Stimulated activated naive CD8-positive, alpha-beta T cell treated with anti-CD3 and anti-CD28 coated beads, Interleukin-15, Interleukin-2, amounts not matched to agents 100 ng/mL and 50 ng/mL, for 24 hours (primary cell): ENCODE data around the gene ZNF185.

Experiments
- H3K27ac Mint-ChIP-seq: one replicate; pipeline ENCODE4 v1.8.0; 2021; ENCODE audit warnings: mild to moderate bottlenecking, mixed read lengths
- H3K27me3 Mint-ChIP-seq: one replicate; pipeline ENCODE4 v1.8.0; 2021; ENCODE audit warnings: mixed read lengths
- H3K36me3 Mint-ChIP-seq: one replicate; pipeline ENCODE4 v1.8.0; 2021; ENCODE audit warnings: low read depth, mixed read lengths
- H3K4me1 Mint-ChIP-seq: one replicate; pipeline ENCODE4 v1.8.0; 2021; ENCODE audit warnings: low read depth, mixed read lengths
- H3K4me3 Mint-ChIP-seq: one replicate; pipeline ENCODE4 v1.8.0; 2021; ENCODE audit warnings: mild to moderate bottlenecking, mixed read lengths
- H3K9me3 Mint-ChIP-seq: one replicate; pipeline ENCODE4 v1.8.0; 2021; ENCODE audit warnings: mixed read lengths

The ZNF185 gene

DNA sequence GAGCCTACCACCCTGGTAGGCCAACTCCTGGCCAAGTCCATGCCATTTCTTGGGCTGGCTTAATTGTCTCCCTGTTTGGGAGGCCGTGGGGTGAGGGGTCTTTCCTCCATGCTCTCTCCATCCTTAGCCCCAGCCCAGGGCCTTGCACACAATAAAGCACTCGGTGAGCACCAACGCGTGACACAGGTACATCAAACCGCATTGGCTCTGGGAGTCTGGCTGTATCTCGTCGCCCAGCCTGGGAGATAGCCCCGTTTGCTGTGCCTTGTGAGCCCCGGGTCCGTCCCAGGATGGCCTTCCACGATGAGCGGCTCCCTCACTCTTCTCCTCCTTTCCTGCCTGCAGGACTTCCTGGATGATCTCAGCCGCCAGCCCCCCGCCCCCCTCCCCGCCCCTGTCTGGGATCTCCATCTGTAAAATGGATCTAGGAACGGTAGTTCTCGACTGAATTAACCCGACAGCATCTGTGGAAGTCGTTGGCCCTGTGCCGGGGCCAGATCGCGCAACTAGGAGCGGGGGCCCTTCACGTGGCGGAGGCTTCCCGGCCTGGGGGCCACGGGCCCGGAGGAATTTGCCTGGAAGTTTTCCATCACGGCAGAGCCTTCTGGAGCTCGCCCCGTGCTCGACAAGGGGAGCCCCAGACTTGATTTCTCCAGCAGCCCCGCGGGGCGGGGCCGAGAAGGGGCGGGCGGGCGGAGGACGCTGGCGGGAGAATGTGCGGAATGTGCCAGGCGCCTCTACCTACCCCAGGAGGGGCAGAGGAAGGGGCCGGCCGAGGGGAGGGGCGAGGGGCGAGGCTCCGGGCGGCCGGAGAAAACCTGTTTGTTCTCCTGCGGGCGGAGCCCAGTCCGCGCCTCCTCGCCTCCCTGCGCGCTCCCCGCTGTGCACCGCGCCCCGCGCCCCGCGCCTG lies at the start of gene ZNF185:
ZNF185 (plus strand) TSS at position 846 of the 910 bp plus-strand sequence. CDS start 16,423 bp downstream, outside the sequence.
- Mint-ChIP-seq H3K36me3 (no peaks in the 10 kb centered on the region), H3K9me3 (no peaks in the 10 kb centered on the region), H3K4me1 (no peaks in the 10 kb centered on the region), H3K27ac (no peak within 1 kb of the TSS), H3K27me3 (peaks cover 7% of the 10 kb centered on the region), H3K4me3 (no peak within 1 kb of the TSS)

DNA sequence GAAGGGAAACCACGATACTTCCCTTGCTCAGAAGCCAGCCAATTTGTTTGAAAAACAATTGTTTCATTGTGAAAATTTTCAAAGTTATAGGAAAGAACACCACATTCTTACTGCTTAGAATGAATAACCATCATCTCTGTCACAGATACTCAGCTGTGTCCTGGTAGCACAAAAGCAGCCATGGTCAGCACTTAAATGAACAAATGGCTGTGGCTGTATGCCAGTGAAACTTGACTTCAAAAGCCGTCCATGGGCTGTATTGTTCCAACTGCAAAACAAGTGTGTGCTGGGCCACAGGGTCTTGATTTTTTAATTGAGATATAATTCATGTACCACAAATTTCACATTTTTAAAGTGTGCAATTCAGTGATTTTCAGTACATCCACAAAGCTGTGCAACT lies 47.4 kb upstream of the ZNF185 start:
- no peak overlapping the region for H3K4me3 Mint-ChIP-seq
- H3K9me3 Mint-ChIP-seq, result no peaks in the 10 kb centered on the region
- no peaks in the 10 kb centered on the region for H3K4me1 Mint-ChIP-seq
- no peaks in the 10 kb centered on the region for H3K27me3 Mint-ChIP-seq
- H3K27ac Mint-ChIP-seq, result no peak overlapping the region
- H3K36me3 Mint-ChIP-seq, result peaks cover 41% of the 10 kb centered on the region

DNA sequence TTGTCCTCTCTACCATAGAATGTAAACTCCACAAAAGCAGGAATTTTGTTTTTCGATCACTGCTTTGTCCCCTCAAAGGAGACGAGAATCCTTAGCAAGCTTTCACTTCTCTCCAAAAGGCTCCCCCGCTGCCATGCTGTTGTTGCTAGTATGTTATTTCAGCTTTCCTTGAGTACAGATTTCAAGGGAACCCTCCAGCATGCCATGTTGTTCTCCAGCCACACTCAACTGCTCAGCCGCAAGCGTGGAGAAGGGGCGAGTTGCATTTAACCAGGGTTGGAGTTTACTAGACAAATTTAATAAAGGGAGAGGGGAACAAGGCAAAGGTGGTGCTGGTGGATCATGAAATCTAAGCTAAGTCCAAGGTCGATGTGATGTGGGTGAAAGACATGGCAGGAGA lies 43.9 kb upstream of the ZNF185 start:
- Mint-ChIP-seq H3K27me3 (no peaks in the 10 kb centered on the region), H3K36me3 (peaks cover 45% of the 10 kb centered on the region), H3K4me1 (peaks cover 4% of the 10 kb centered on the region), H3K4me3 (no peak overlapping the region), H3K27ac (no peak overlapping the region), H3K9me3 (no peaks in the 10 kb centered on the region)

DNA sequence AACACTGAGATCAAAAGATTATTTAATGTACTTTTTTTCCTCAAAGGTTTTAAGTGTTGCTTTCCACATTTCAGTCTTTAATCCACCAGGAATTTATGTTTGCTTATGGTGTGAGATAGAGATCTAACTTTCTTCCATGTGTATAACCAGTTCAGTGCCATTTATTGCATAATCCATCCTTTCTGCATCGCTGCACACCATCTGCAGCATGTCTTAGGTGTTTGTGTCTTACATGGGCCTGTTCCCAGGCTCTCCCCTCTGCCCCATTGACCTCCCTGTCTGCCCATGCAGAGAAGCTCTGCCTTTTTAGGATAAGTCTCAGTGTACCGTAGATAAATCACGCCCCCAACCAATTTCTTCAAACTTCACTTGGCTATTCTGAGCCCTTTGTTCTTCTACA lies 36.8 kb upstream of the ZNF185 start:
- no peak overlapping the region for H3K4me3 Mint-ChIP-seq
- no peak overlapping the region for H3K27ac Mint-ChIP-seq
- H3K27me3 Mint-ChIP-seq, result no peaks in the 10 kb centered on the region
- peaks cover 19% of the 10 kb centered on the region for H3K36me3 Mint-ChIP-seq
- H3K9me3 Mint-ChIP-seq, result no peaks in the 10 kb centered on the region
- peaks cover 4% of the 10 kb centered on the region for H3K4me1 Mint-ChIP-seq

DNA sequence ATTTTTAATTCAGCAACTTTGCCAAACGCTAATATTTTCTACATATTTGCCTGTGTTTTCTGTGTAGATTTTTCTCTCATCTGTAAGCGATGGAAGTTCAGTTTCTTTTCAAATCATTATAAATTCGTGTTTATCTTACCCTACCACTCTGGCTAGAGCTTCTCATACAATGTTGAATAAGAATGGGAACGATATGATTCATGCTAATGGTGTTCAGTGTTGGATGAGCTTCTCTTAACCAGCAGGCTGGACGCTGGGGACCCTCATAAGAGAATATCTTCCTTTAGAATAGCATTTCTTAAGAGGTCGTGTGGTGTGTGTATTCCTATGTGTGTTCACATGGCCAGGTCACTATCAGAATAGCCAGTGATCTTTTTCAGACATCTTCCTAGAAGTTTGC lies 36.0 kb upstream of the ZNF185 start:
- peaks cover 19% of the 10 kb centered on the region for H3K36me3 Mint-ChIP-seq

DNA sequence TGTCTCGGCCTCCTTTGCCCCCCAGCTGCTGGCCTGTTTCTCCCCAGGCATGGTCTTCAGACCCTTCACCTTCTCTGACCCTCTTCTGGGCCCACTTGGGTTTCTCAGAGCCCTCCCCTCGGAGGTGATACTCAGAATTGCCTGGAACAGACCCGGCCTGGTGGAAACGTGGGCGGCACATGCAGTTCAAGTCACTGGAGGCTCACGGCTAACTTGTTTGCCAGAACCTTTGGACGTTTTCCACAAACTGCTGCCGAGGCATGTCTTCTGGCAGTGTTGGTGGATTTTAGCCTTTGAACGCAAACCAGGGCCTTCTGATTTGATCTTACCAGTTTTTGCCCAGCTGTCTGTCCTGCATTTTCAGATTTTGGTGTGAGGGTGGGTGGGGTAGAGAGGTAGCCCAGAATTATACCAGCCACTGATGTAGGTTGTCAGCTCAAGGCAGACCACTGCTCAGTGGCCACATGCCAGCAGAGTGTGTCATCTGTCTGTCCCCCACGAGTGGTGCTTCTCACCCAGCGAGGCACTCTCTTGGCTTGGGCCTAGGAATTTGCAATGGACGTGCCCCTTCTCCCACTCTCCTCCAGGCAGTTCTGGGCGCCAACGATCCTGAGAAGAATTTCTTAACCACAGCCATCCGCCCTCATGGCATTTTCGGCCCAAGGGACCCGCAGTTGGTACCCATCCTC lies 32.5 kb upstream of the ZNF185 start:
- H3K27ac Mint-ChIP-seq, result no peak overlapping the region
- peaks cover 22% of the 10 kb centered on the region for H3K36me3 Mint-ChIP-seq
- H3K4me3 Mint-ChIP-seq, result no peak overlapping the region
- no peaks in the 10 kb centered on the region for H3K9me3 Mint-ChIP-seq
- H3K4me1 Mint-ChIP-seq, result no peaks in the 10 kb centered on the region
- H3K27me3 Mint-ChIP-seq, result no peaks in the 10 kb centered on the region

More for the DNA sequence above, 36.0 kb upstream of the ZNF185 start:
- no peaks in the 10 kb centered on the region for H3K9me3 Mint-ChIP-seq
- peaks cover 4% of the 10 kb centered on the region for H3K4me1 Mint-ChIP-seq
- H3K4me3 Mint-ChIP-seq, result no peak overlapping the region
- no peaks in the 10 kb centered on the region for H3K27me3 Mint-ChIP-seq
- no peak overlapping the region for H3K27ac Mint-ChIP-seq

DNA sequence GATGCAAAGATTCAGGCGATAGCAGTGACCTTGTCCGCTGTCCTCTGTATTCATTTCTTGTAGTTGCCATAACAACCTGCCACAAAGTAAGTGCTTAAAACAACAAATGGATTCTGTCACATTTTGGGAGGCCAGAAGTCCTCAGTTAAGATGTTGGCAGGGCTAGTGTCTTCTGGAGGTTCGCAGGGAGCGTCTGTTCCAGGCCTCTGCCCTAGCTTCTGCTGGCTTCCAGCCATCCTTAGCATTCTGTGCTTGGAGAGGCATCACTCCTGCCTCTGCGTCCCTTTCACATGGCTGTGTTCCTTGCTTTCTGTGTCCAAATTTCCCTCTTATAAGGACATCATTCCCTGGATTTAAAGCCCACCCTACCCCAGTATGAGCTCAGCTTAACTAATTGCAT lies 31.5 kb upstream of the ZNF185 start:
- Mint-ChIP-seq H3K27me3 (no peaks in the 10 kb centered on the region), H3K27ac (no peak overlapping the region), H3K4me3 (no peak overlapping the region), H3K4me1 (no peaks in the 10 kb centered on the region), H3K9me3 (no peaks in the 10 kb centered on the region), H3K36me3 (peaks cover 24% of the 10 kb centered on the region)

DNA sequence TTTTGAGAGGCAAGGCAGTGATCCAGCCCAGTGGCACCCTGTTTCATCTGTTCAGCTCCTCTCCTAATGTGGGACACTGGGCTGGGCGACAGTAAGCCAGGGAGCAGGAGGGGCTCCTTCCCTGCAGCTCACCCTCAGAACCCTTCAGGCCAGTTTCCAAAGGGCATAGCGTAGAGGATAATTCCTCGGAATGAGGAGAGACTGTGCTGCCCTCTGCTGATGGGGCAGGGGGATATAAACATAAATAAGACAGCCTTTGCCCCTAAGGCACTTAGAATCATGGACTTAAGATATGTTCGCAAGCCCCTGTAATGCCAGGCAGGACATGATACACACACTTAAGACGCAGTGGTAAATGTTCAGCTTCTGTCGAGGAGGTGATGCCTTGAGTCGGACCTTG lies 27.9 kb upstream of the ZNF185 start:
- H3K27ac Mint-ChIP-seq, result no peak overlapping the region
- peaks cover 4% of the 10 kb centered on the region for H3K4me1 Mint-ChIP-seq
- H3K4me3 Mint-ChIP-seq, result no peak overlapping the region
- no peaks in the 10 kb centered on the region for H3K27me3 Mint-ChIP-seq
- no peaks in the 10 kb centered on the region for H3K9me3 Mint-ChIP-seq
- H3K36me3 Mint-ChIP-seq, result peaks cover 14% of the 10 kb centered on the region

DNA sequence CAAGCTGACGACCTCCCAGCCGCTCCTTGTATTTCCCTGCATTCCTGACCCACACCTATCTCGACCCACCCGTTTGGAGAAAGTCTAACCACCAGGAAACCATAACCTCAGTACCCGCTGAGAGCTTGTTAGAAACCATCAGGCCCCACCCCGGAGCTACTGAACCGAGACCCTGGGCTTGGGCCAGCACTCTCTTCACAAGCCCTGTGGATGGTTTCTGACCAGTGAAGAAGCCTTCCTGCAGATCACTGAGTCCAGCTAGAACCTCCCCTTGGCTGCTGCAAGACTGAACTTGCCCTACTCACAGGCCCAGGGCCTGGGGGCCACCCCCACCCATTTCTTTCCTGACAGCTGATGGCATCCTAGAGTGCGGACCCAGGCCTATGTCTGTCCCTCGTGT lies 26.6 kb upstream of the ZNF185 start:
- Mint-ChIP-seq H3K27me3 (no peaks in the 10 kb centered on the region), H3K9me3 (no peaks in the 10 kb centered on the region), H3K36me3 (peaks cover 14% of the 10 kb centered on the region), H3K4me1 (peaks cover 4% of the 10 kb centered on the region), H3K4me3 (no peak overlapping the region), H3K27ac (no peak overlapping the region)

DNA sequence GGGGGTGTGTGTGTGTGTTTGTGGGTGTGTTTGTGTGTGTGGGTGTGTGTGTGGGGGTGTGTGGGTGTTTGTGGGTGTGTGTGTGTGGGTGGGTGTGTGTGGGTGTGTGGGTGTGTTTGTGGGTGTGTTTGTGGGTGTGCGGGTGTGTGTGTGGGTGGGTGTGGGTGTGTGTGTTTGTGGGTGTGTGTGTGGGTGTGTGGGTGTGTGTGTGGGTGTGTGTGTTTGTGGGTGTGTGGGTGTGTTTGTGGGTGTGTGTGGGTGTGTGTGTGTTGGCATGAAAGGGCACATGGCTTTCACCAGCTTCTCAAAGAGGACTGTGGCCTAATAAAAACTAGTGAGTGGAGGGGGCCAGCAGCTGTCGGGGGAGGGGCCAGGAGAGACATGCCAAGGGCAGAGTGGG lies 25.3 kb upstream of the ZNF185 start:
- Mint-ChIP-seq H3K27me3 (no peaks in the 10 kb centered on the region), H3K9me3 (no peaks in the 10 kb centered on the region), H3K27ac (peak overlapping the region; percentile 26), H3K4me3 (no peak overlapping the region), H3K4me1 (peaks cover 4% of the 10 kb centered on the region), H3K36me3 (peaks cover 14% of the 10 kb centered on the region)

DNA sequence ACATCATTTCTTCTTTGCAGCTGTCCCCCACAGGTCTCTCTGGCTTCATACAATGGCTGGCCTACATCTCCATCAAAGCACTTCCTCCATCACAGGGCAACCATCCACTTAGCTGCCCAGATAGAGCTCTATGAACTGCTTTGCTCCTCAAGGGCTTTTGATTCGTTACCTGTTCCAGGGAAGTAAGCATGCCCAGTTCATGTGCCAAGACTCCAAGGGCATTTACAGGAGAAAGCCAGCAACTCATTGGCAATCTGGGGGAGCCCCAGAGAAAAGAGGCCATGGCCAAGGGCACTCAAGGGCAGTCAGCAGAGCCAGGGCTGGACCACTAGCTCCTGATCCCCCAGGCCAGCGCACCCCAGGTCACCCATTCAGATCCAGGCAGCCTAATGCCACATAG lies 24.5 kb upstream of the ZNF185 start:
- Mint-ChIP-seq H3K27me3 (no peaks in the 10 kb centered on the region), H3K9me3 (no peaks in the 10 kb centered on the region), H3K36me3 (peaks cover 14% of the 10 kb centered on the region), H3K27ac (peak overlapping the region; percentile 23), H3K4me1 (peaks cover 4% of the 10 kb centered on the region), H3K4me3 (no peak overlapping the region)

DNA sequence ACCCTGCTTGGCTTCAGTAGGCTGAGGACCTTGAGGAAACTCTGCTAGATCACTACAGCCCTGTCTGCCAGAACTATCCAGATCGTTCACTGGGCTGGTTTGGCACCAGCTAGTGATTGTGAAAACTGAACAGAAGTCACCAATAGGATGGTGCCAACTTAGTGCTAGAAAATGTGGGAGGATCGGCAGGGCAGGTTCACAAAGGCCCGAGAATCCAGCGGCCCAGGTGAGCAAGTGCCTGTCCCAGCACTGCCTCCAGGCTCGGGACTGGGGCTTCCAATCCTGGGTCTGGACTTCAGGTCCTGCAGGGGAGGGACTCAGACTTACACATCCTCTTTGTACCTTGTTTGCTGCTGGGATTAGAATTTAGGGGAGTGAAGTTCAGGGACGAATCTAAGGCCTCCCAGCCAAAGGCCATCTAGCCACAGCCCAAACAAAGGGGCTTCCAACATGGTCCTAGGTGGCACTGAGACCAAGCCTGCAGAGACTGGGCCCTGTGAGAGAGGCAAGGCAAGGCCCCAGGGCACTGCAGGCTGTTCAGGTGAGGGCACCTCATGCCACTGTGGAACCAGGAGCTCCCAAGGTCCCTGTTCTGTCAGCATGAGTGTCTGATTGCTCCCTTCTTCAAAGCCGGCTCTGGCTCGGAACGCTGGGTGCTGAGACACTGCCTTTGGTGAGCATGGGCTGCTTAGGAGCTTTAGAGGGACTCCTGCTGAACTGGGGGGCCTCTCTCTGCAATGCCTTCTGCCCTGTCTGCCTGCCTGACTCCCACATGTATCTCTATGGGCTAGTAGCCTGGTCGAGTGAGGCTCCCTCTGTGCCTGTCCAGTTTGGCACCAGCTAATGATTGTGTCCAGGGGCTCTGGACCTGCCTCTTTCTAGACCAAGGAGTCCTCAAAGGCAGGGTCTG lies 20.7 kb upstream of the ZNF185 start:
- Mint-ChIP-seq H3K4me3 (no peak overlapping the region), H3K4me1 (peaks cover 4% of the 10 kb centered on the region), H3K36me3 (no peaks in the 10 kb centered on the region), H3K9me3 (no peaks in the 10 kb centered on the region), H3K27me3 (no peaks in the 10 kb centered on the region), H3K27ac (no peak overlapping the region)

DNA sequence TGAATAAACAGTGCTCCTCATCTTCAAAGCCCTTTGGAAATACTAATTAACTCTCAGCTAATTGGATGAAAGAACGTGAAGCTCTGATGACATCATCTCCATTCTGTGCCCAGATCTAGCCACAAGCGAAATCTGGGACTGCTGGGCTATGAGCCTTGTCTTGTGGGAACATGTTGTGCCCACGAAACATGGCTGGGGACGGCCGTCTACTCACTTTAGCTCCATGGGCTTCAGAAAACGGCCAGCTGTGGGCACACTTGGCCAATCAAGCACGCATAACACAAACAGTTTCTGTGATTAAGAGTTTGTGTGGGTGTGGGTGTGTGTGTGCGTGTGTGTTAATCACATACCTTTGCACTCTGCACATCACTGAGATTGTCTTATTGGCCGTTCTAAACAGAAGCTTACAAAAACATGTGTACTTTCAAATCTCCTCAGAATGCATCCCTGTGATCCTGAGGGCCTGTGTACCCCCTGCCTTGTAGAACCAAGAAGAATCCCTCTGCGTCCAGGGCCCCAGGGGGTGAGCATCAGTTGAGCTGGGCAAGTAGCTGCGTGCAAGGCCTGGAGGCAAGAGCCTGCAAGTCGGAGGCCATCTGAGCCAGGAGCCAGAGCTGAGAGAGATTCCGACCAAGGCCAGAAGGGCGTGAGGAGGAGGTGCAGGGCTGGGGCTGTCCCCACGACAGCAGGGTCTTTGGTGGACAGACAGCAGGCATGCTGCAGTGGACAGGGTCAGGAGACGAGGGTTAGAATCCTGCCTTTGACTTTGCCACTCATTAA lies 18.7 kb upstream of the ZNF185 start:
- no peaks in the 10 kb centered on the region for H3K9me3 Mint-ChIP-seq
- no peak overlapping the region for H3K27ac Mint-ChIP-seq
- no peaks in the 10 kb centered on the region for H3K27me3 Mint-ChIP-seq

DNA sequence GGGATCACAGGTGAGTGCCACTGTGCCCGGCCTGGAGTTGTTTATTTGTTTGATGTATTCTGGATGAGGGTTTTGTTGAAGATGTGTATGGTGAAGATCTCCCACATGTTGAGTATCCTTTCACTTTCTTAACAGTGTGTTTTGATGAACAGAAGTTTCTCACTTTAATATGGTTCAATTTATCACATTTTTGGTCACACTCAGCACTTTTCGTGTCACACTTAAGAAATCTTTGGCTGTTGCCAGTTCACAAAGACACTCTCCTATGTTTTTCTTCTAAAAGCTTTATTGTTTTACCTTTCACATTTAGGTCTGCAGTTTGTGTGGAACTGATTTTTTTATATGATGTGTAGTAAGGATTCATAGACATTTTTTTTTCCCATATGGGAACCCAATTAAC lies 16.6 kb upstream of the ZNF185 start:
- Mint-ChIP-seq H3K36me3 (no peaks in the 10 kb centered on the region), H3K9me3 (no peaks in the 10 kb centered on the region), H3K4me3 (no peak overlapping the region), H3K4me1 (no peaks in the 10 kb centered on the region), H3K27ac (no peak overlapping the region), H3K27me3 (no peaks in the 10 kb centered on the region)

More for the DNA sequence above, 18.7 kb upstream of the ZNF185 start:
- H3K4me1 Mint-ChIP-seq, result no peaks in the 10 kb centered on the region
- H3K36me3 Mint-ChIP-seq, result no peaks in the 10 kb centered on the region
- H3K4me3 Mint-ChIP-seq, result no peak overlapping the region
